ENCODE measurements around the gene UNC119.

GRCh38 chr17:28520687-28521086 lies 31.7 kb downstream of the UNC119 start:
- TF ChIP-seq CTBP1 (IDR thresholded peaks at IDR 0.05; ENCODE audit: borderline replicate concordance) (no peak), BHLHE40 (IDR thresholded peaks at IDR 0.05; ENCODE audit: borderline replicate concordance) (no peak), PKNOX1 (IDR thresholded peaks at IDR 0.05) (no peak), HDGF (IDR thresholded peaks at IDR 0.05; ENCODE audit: borderline replicate concordance) (no peak), L3MBTL2 (conservative IDR thresholded peaks at IDR 0.05) (no peak), SUZ12 (IDR thresholded peaks at IDR 0.05) (no peak), ELF4 (IDR thresholded peaks at IDR 0.05) (no peak), FOXK2 (IDR thresholded peaks at IDR 0.05) (no peak), NFRKB (IDR thresholded peaks at IDR 0.05) (no peak), ZNF384 (IDR thresholded peaks at IDR 0.05) (no peak), FOXA1 (IDR thresholded peaks at IDR 0.05) (no peak), FOXM1 (IDR thresholded peaks at IDR 0.05; ENCODE audit: borderline replicate concordance) (no peak)

Data from HEK293T (cell line).